ENCODE measurements around the gene RAP1GAP.
"Not testable (repeated sequence)": the region's sequence is repeated elsewhere in the genome, so short reads cannot be mapped to it uniquely, and the experiment has no call there.

RAP1GAP gene

GRCh38 chr1:21647431-21648351, 21.5 kb downstream of the RAP1GAP start:
- no peak overlapping the region for H3K4me3 ChIP-seq (ENCODE audit: low read depth, low read length)

GRCh38 chr1:21645550-21645949, 23.6 kb downstream of the RAP1GAP start:
- H3K4me3 ChIP-seq (ENCODE audit: low read depth, low read length) = no peak overlapping the region

- no peak overlapping the region for H3K4me3 ChIP-seq (ENCODE audit: low read depth, low read length)
Observed at GRCh38 chr1:21644906-21645305, 24.3 kb downstream of the RAP1GAP start.

GRCh38 chr1:21644348-21644747, 24.8 kb downstream of the RAP1GAP start:
- H3K4me3 ChIP-seq (ENCODE audit: low read depth, low read length) = no peak overlapping the region

- H3K4me3 ChIP-seq (ENCODE audit: low read depth, low read length) = no peak overlapping the region
Observed at GRCh38 chr1:21643624-21644023, 25.5 kb downstream of the RAP1GAP start.

GRCh38 chr1:21641967-21642739, 27.0 kb downstream of the RAP1GAP start:
- no peak overlapping the region for H3K4me3 ChIP-seq (ENCODE audit: low read depth, low read length)

- H3K4me3 ChIP-seq (ENCODE audit: low read depth, low read length) = no peak overlapping the region
Observed at GRCh38 chr1:21641537-21641936, 27.6 kb downstream of the RAP1GAP start.

- H3K4me3 ChIP-seq (ENCODE audit: low read depth, low read length) = no peak overlapping the region
Observed at GRCh38 chr1:21641076-21641475, 28.1 kb downstream of the RAP1GAP start.

GRCh38 chr1:21640653-21641052, 28.5 kb downstream of the RAP1GAP start:
- H3K4me3 ChIP-seq (ENCODE audit: low read depth, low read length) = no peak overlapping the region

- no peak overlapping the region for H3K4me3 ChIP-seq (ENCODE audit: low read depth, low read length)
Observed at GRCh38 chr1:21639594-21640041, 29.5 kb downstream of the RAP1GAP start.

GRCh38 chr1:21638531-21639341, 30.4 kb downstream of the RAP1GAP start:
- no peak overlapping the region for H3K4me3 ChIP-seq (ENCODE audit: low read depth, low read length)

- H3K4me3 ChIP-seq (ENCODE audit: low read depth, low read length) = no peak overlapping the region
Observed at GRCh38 chr1:21637514-21637913, 31.6 kb downstream of the RAP1GAP start.

- no peak overlapping the region for H3K4me3 ChIP-seq (ENCODE audit: low read depth, low read length)
Observed at GRCh38 chr1:21636029-21636428, 33.1 kb downstream of the RAP1GAP start.

- no peak overlapping the region for H3K4me3 ChIP-seq (ENCODE audit: low read depth, low read length)
Observed at GRCh38 chr1:21634806-21635535, 34.2 kb downstream of the RAP1GAP start.

GRCh38 chr1:21633992-21634805, 35.0 kb downstream of the RAP1GAP start:
- H3K4me3 ChIP-seq (ENCODE audit: low read depth, low read length) = no peak overlapping the region

- H3K4me3 ChIP-seq (ENCODE audit: low read depth, low read length) = no peak overlapping the region
Observed at GRCh38 chr1:21633141-21633755, 35.9 kb downstream of the RAP1GAP start.

GRCh38 chr1:21631944-21632887, 36.9 kb downstream of the RAP1GAP start:
- no peak overlapping the region for H3K4me3 ChIP-seq (ENCODE audit: low read depth, low read length)

- H3K4me3 ChIP-seq (ENCODE audit: low read depth, low read length) = not testable (repeated sequence)
Observed at GRCh38 chr1:21631590-21631943, 37.6 kb downstream of the RAP1GAP start.

All from iPS-11a (cell line).